PFSK-1 (cell line): ENCODE data around the gene SIL1.

ENCODE experiments used
- FOXP2 ChIP-seq: optimal IDR thresholded peaks from 2 replicates; pipeline ENCODE3; 2011; ENCODE audit warnings: borderline replicate concordance, control low read depth, inconsistent platforms; ENCODE audit not compliant: insufficient read depth; ENCODE audit errors: extremely low read length, extremely low read depth
- POLR2AphosphoS5 ChIP-seq: IDR thresholded peaks from 2 replicates; pipeline ENCODE4 v1.6.1; 2012; ENCODE audit warnings: low read depth, mild to moderate bottlenecking, control low read depth, low read length, moderate library complexity
- SIN3A ChIP-seq: IDR thresholded peaks from 2 replicates; pipeline ENCODE4 v1.6.1; 2012; ENCODE audit warnings: mild to moderate bottlenecking, low read length, moderate library complexity, borderline replicate concordance; ENCODE audit not compliant: insufficient read depth
- TAF1 ChIP-seq: IDR thresholded peaks from 2 replicates; pipeline ENCODE4 v1.6.1; 2012; ENCODE audit warnings: low read length, control low read depth, borderline replicate concordance; ENCODE audit not compliant: insufficient read depth
- TF ChIP-seq, protein P1 (sequence below), 2 experiments: IDR thresholded peaks; 2 replicates each; pipeline versions ENCODE4 v1.6.1 to v1.8.0; 2011 to 2012; ENCODE audit warnings: low read depth in 2 of 2, low read length in 2 of 2, control low read depth in 1 of 2, inconsistent platforms in 1 of 2, mild to moderate bottlenecking in 1 of 2, moderate library complexity in 1 of 2; ENCODE audit not compliant: insufficient read depth in 1 of 2

SIL1 gene

GRCh38 chr5:138961729-138962128 is 236.4 kb downstream of the SIL1 start:
- TF ChIP-seq FOXP2 (no peak), SIN3A (no peak), TAF1 (no peak), POLR2AphosphoS5 (no peak)
- TF ChIP-seq, protein P1, sequence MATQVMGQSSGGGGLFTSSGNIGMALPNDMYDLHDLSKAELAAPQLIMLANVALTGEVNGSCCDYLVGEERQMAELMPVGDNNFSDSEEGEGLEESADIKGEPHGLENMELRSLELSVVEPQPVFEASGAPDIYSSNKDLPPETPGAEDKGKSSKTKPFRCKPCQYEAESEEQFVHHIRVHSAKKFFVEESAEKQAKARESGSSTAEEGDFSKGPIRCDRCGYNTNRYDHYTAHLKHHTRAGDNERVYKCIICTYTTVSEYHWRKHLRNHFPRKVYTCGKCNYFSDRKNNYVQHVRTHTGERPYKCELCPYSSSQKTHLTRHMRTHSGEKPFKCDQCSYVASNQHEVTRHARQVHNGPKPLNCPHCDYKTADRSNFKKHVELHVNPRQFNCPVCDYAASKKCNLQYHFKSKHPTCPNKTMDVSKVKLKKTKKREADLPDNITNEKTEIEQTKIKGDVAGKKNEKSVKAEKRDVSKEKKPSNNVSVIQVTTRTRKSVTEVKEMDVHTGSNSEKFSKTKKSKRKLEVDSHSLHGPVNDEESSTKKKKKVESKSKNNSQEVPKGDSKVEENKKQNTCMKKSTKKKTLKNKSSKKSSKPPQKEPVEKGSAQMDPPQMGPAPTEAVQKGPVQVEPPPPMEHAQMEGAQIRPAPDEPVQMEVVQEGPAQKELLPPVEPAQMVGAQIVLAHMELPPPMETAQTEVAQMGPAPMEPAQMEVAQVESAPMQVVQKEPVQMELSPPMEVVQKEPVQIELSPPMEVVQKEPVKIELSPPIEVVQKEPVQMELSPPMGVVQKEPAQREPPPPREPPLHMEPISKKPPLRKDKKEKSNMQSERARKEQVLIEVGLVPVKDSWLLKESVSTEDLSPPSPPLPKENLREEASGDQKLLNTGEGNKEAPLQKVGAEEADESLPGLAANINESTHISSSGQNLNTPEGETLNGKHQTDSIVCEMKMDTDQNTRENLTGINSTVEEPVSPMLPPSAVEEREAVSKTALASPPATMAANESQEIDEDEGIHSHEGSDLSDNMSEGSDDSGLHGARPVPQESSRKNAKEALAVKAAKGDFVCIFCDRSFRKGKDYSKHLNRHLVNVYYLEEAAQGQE (IDR thresholded peaks at IDR 0.05; ENCODE audit: insufficient read depth in 1 of 2, low read depth in 2 of 2, low read length in 2 of 2) = no peak

- TF ChIP-seq, protein P1 (IDR thresholded peaks at IDR 0.05; ENCODE audit: insufficient read depth in 1 of 2, low read depth in 2 of 2, low read length in 2 of 2) = no peak
- TF ChIP-seq FOXP2 = no peak
- TF ChIP-seq SIN3A = no peak
- no peak for TF ChIP-seq TAF1
- TF ChIP-seq POLR2AphosphoS5 = no peak
Observed at GRCh38 chr5:138961221-138961620, 236.9 kb downstream of the SIL1 start.

- no peak for TF ChIP-seq POLR2AphosphoS5
- TF ChIP-seq TAF1 = no peak
- TF ChIP-seq, protein P1 (IDR thresholded peaks at IDR 0.05; ENCODE audit: insufficient read depth in 1 of 2, low read depth in 2 of 2, low read length in 2 of 2) = no peak
- no peak for TF ChIP-seq FOXP2
- TF ChIP-seq SIN3A = no peak
Observed at GRCh38 chr5:138960145-138960692, 237.9 kb downstream of the SIL1 start.

DNA sequence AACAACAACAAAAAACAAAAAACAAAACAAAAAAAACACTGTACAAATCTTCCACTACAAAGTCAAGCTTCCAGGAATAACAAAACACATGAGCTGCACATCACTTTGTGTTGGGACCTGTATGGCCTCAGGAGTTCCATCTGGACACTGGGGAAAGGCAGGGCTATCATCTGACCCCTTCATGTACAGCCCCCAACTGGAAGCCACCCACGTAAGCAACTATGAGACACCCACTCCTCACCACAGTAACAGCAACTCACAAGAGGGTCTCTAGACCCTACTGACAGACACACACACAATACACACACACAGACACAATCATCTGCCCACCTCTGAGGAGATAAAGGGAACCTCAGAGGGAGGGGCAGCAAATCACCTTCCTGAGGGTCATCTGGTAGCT is 241.4 kb downstream of the SIL1 start:
- TF ChIP-seq TAF1 (no peak), SIN3A (no peak), FOXP2 (no peak), POLR2AphosphoS5 (no peak)
- TF ChIP-seq, protein P1 (IDR thresholded peaks at IDR 0.05; ENCODE audit: insufficient read depth in 1 of 2, low read depth in 2 of 2, low read length in 2 of 2) = no peak
